HG03025 (cell line): ENCODE results near the gene TARBP2.
"Not testable (repeated sequence)": the region's sequence is repeated elsewhere in the genome, so short reads cannot be mapped to it uniquely, and the experiment has no call there.

Experiments
- ATAC-seq: cut with Tn5 transposase; IDR thresholded peaks from one replicate; pipeline ENCODE4 v1.9.1; 2021; ENCODE audit warnings: mild to moderate bottlenecking, moderate library complexity; ENCODE audit not compliant: unreplicated experiment, low FRiP score

TARBP2 gene

GRCh38 chr12:53510181-53510812 is 9.2 kb downstream of the TARBP2 start:
- no peak for ATAC-seq

GRCh38 chr12:53513712-53514410 is 12.8 kb downstream of the TARBP2 start:
- no peak for ATAC-seq

- no peak for ATAC-seq
These were observed 13.7 kb downstream of the TARBP2 start for GRCh38 chr12:53514628-53515290.

- no peak for ATAC-seq
These were observed 14.2 kb downstream of the TARBP2 start for GRCh38 chr12:53515291-53515680.

- no peak for ATAC-seq
These were observed 15.8 kb downstream of the TARBP2 start for GRCh38 chr12:53516758-53517455.

DNA sequence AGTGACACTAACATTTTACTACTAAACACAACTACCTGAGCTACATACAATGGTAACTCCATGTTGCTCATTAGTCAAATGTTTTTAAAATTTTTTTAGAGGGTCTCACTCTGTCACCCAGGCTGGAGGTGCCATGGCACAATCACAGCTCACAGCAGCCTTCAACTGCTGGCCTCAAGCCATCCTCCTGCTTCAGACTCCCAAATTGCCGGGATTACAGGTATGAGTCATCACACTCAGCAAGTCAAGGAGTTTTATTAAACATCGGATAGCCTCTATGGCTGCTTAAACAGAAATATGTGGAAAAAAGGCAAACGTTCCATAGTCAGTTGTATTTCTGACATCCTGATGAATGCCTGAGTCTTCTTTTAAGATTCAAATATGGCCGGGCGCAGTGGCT is 17.3 kb downstream of the TARBP2 start:
- ATAC-seq: no peak

- no peak for ATAC-seq
These were observed 22.0 kb downstream of the TARBP2 start for GRCh38 chr12:53523131-53523530.

- no peak for ATAC-seq
These were observed 23.4 kb downstream of the TARBP2 start for GRCh38 chr12:53524476-53524875.

DNA sequence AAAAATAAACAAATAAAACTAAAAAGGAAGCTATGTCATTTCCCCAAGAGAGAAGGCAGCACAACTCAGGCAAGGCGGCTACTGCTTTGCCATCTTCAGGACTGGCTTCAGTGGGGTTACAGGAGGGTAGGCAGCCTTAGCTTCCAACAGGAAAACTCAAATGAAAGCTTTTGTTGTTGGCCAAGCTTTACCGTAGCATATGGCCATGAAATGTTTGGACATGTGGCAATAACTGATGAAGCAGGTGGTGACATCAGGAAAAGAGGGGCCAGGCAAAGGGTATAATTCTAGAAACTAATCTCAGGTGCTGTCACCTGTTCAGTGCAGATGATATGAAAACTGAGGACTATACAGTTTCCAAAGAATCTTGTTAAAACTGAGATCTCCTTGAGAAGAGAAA is 29.0 kb downstream of the TARBP2 start:
- no peak for ATAC-seq

DNA sequence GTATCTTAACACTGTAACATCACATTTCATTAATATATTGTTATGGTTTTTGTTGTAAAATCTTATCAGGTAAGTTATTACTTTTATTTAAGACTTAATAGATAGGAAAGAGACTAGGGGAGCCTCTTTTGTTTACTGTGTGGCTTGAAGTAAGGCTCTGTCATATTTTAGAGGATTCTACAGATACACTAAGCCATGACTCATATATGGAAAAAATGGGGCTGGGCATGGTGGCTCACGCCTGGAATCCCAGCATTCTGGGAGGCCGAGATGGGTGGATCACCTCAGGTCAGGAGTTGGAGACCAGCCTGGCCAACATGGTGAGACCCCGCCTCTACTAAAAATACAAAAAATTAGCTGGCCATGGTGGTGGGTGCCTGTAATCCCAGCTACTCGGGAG is 29.8 kb downstream of the TARBP2 start:
- no peak for ATAC-seq

- ATAC-seq: no peak
These were observed 30.9 kb downstream of the TARBP2 start for GRCh38 chr12:53532021-53532420.

GRCh38 chr12:53532524-53533445 is 31.7 kb downstream of the TARBP2 start:
- no peak for ATAC-seq

DNA sequence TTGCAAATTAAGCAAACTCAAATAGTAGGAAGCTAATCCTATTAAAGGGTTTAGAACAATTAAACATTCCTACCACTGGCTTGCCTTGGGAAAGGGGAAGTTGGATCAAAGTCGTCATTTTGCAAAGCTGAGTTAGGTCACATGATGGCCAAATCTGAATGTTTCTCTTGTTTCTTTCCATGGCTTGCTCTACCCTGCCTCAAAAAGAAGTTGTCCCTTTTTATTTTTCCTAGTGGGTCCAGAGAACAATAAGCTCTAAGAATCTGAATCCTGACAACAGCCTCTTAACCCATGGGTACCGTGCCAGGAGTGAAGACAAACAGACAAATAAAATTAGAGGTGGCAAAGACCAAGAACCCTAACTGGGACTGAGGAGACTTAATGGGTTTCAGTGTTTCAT is 32.4 kb downstream of the TARBP2 start:
- no peak for ATAC-seq

- ATAC-seq: no peak
These were observed 35.9 kb downstream of the TARBP2 start for GRCh38 chr12:53536962-53537361.

DNA sequence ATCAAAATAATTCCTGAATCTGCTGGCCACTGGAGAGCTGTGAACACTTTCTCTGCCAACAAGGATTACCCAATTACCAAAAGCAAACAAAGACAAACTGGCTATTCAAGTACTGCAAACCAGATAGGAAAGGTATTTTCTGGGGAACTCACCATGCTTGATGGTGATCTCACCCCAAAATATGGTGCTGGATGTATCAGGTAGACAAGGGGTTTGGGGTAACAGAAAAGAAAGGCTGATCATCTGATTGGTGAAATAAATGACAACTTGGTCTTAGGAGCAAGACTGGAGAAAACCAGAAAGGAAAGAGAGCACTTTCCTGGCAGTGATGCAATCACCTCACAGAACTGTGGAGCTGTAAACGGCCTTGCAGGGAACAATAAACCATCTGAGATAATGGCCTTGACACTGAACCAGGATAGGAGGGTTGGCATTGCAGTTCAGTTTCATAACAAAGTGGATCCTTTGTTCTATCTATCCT is 37.2 kb downstream of the TARBP2 start:
- no peak for ATAC-seq

- no peak for ATAC-seq
These were observed 38.4 kb downstream of the TARBP2 start for GRCh38 chr12:53539526-53539925.

DNA sequence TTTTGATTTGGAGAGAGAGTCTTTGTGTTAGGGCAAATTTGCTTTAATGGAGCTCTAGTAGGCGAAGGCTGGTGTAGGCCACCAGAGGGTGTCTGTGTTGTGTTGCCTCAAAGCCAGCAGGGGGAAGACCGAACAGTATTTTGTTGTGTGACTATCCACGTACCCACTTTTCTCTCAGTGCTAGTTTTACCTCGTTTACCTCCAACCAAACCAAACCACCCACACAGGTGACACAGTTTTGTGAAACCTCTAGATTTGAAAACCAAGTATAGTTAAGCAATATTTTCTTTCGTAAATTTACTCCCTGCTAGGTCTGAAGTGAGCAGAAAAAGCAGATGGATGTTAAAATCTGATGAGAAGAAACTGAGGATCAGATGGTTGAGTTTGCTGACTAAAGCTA is 42.5 kb downstream of the TARBP2 start:
- ATAC-seq: no peak

DNA sequence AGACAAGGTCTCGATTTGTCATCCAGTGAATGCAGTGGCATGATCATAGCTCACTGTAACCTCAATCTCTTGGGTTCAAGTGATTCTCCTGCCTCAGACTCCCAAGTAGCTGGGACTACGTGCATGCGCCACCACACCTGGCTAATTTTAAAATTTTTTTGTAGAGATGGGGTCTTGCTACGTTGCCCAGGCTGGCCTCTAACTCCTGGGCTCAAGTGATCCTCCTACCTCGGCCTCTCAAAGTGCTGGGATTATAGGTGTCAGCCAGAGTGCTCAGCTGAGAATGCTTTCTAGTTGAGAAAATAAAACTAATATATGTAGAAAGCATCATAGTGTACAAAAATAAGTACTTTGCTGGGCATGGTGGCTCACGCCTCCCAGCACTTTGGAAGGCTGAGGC is 47.3 kb downstream of the TARBP2 start:
- not testable (repeated sequence) for ATAC-seq

DNA sequence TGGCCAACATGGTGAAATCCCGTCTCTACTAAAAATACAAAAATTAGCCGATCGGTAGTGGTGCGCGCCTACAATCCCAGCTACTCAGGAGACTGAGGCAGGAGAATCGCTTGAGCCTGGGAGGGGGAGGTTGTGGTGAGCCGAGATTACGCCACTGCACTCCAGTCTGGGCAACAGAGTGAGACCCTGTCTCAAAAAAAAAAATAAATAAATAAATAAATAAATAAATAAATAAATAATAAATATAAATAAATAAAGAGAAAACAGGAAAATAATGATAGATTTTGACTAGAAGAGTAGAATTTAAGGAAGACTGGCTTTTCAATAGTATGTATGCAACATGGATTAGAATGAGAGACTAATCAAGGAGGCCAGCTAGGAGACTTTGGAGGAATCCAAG is 49.0 kb downstream of the TARBP2 start:
- ATAC-seq: not testable (repeated sequence)

- ATAC-seq: no peak
These were observed 49.5 kb downstream of the TARBP2 start for GRCh38 chr12:53550595-53550994.
